ENCODE results near the gene RABAC1.

The RABAC1 gene

DNA sequence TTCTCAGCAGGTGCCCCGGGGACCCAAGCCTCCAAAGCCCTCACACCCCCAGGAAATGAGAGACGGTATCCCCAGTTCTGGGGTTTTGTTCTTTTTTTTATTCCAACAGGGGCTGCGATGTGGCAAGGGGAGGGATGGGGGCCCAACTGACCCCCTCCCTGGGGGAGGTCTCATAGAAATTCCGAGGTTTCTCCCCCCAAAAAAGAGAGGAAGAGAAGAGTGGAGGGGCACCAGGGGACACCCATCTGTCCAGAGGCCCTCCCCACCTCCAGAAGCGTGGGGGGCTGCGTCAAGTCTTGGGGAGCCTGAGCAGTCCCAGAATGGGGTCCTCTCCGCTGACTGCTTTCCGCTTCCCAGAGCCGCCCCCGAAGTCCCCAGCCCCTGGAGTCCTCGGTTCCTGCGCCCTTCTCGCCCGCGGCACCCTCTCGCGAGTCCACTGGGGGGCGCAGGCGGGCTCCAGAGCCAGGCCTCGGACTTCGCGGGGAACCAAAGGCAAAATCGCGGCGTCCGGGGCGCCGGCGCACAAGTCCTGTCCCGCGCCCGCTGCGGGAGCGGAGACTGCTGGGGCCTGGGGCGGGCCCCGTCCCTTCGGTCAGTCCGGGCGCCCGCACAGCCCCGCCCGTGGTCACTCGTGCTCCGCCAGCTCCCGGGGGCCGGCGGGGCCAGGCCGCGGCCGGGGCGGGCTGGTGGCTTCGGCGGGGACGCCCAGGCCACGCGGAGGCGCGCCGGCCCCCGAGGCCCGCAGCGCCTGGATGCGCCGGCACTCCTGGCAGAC is 39.3 kb upstream of the RABAC1 start:
- H3K4me3 ChIP-seq (ENCODE audit: low read depth, low read length, poor library complexity, severe bottlenecking): peak overlapping the region; percentile 14
- H3K9me2 ChIP-seq (ENCODE audit: low read depth, low read length): no peaks in the 10 kb centered on the region
- H3K9ac ChIP-seq (ENCODE audit: low read length): no peak overlapping the region
- H3F3A ChIP-seq (ENCODE audit: insufficient read depth, low read length): no peaks in the 10 kb centered on the region
- H3K4me2 ChIP-seq (ENCODE audit: low read length): peak overlapping the region; percentile 45
- H3K27me3 ChIP-seq (ENCODE audit: insufficient read depth, low read length): peaks cover 14% of the 10 kb centered on the region
- no peak overlapping the region for H2AFZ ChIP-seq (ENCODE audit: low read length)
- no peaks in the 10 kb centered on the region for H3K36me3 ChIP-seq (ENCODE audit: insufficient read depth, low read length)
- no peak overlapping the region for H3K27ac ChIP-seq (ENCODE audit: low read depth, low read length, poor library complexity, severe bottlenecking)
- H4K20me1 ChIP-seq (ENCODE audit: insufficient read depth, low read length): no peaks in the 10 kb centered on the region
- TF ChIP-seq, protein P1, sequence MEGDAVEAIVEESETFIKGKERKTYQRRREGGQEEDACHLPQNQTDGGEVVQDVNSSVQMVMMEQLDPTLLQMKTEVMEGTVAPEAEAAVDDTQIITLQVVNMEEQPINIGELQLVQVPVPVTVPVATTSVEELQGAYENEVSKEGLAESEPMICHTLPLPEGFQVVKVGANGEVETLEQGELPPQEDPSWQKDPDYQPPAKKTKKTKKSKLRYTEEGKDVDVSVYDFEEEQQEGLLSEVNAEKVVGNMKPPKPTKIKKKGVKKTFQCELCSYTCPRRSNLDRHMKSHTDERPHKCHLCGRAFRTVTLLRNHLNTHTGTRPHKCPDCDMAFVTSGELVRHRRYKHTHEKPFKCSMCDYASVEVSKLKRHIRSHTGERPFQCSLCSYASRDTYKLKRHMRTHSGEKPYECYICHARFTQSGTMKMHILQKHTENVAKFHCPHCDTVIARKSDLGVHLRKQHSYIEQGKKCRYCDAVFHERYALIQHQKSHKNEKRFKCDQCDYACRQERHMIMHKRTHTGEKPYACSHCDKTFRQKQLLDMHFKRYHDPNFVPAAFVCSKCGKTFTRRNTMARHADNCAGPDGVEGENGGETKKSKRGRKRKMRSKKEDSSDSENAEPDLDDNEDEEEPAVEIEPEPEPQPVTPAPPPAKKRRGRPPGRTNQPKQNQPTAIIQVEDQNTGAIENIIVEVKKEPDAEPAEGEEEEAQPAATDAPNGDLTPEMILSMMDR (IDR thresholded peaks at IDR 0.05; ENCODE audit: low read length): peak; percentile 75
- no peak for TF ChIP-seq EZH2 (IDR thresholded peaks at IDR 0.05; ENCODE audit: borderline replicate concordance, low read length)
- peaks cover 13% of the 10 kb centered on the region for H3K4me1 ChIP-seq (ENCODE audit: insufficient read depth, low read length, severe bottlenecking)
- no peaks in the 10 kb centered on the region for H3K9me3 ChIP-seq (ENCODE audit: low read length)
- no peaks in the 10 kb centered on the region for H3K79me2 ChIP-seq (ENCODE audit: insufficient read depth, low read length)

DNA sequence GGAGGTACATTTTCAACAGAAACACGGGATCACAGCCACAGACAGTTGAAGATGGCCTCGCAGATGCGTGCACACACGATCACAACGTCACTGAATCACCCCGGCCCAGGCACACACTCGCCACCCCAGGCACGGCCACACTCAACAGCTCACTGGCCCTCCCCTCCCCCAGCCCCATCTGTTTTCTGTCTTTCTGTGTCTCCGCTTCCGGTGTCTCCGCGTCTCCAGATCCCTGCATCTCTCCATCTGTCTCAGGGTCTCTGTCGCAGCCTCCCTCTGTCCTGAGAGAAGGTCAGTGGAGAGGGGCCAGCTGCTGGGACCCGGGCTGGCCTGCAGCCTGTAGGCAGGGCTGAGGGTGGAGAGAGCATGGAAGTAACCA is 38.7 kb upstream of the RABAC1 start:
- Histone ChIP-seq H3F3A (ENCODE audit: insufficient read depth, low read length) (no peaks in the 10 kb centered on the region), H3K9me2 (ENCODE audit: low read depth, low read length) (no peaks in the 10 kb centered on the region), H3K27ac (ENCODE audit: low read depth, low read length, poor library complexity, severe bottlenecking) (no peak overlapping the region), H3K4me2 (ENCODE audit: low read length) (peak overlapping the region; percentile 45; the same call in 1 of the 2 replicates), H3K9ac (ENCODE audit: low read length) (no peak overlapping the region), H2AFZ (ENCODE audit: low read length) (no peak overlapping the region), H3K27me3 (ENCODE audit: insufficient read depth, low read length) (peaks cover 14% of the 10 kb centered on the region), H4K20me1 (ENCODE audit: insufficient read depth, low read length) (no peaks in the 10 kb centered on the region), H3K36me3 (ENCODE audit: insufficient read depth, low read length) (no peaks in the 10 kb centered on the region), H3K9me3 (ENCODE audit: low read length) (no peaks in the 10 kb centered on the region), H3K79me2 (ENCODE audit: insufficient read depth, low read length) (no peaks in the 10 kb centered on the region), H3K4me3 (ENCODE audit: low read depth, low read length, poor library complexity, severe bottlenecking) (peak overlapping the region; percentile 14), H3K4me1 (ENCODE audit: insufficient read depth, low read length, severe bottlenecking) (peaks cover 19% of the 10 kb centered on the region)
- TF ChIP-seq, protein P1 (IDR thresholded peaks at IDR 0.05; ENCODE audit: low read length): no peak
- no peak for TF ChIP-seq EZH2 (IDR thresholded peaks at IDR 0.05; ENCODE audit: borderline replicate concordance, low read length)

DNA sequence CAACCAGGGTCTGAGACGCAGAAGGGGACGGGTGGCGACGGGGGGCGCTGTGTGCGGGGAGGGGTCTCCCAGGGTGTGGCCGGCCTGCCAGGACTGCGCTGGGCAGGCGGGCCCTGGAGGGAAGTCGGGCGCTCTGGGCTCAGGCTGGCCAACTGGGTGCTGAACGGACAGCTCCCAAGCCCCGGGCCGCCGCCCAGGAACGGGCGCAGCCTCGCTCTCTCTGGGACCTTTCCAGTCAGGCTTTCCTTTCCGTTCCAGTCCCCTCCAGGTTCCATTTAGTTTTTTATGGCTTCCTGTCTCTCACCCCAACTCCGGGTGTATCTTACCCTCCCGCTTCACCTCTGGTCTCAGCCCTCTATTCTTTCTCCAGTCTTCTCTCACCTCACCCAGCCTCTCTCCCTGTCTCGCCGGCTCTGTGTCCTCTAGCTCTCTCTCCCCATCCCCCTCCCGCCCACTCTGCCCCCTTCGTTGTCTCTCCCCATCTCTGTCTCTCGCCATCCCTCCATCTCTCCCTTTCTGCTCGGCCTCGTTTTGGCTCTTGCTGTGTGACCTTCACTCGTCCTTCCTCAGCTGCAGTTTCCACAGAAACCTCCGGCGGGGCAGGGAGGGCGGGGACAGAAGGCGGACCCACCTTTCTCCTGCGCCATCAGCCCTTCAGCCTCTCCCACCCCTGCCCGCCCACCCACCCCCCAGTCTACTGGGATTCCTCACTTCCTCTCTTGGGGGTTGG is 38.2 kb upstream of the RABAC1 start:
- no peaks in the 10 kb centered on the region for H3K9me3 ChIP-seq (ENCODE audit: low read length)
- no peak overlapping the region for H2AFZ ChIP-seq (ENCODE audit: low read length)
- TF ChIP-seq, protein P1 (IDR thresholded peaks at IDR 0.05; ENCODE audit: low read length): no peak
- TF ChIP-seq EZH2 (IDR thresholded peaks at IDR 0.05; ENCODE audit: borderline replicate concordance, low read length): no peak
- 0 out of 2 replicates have a peak overlapping the region, but pooled peaks have one; percentile 14 for H3K4me2 ChIP-seq (ENCODE audit: low read length)
- H3K9ac ChIP-seq (ENCODE audit: low read length): no peak overlapping the region
- H3K4me3 ChIP-seq (ENCODE audit: low read depth, low read length, poor library complexity, severe bottlenecking): no peak overlapping the region
- no peaks in the 10 kb centered on the region for H3K36me3 ChIP-seq (ENCODE audit: insufficient read depth, low read length)
- H3K9me2 ChIP-seq (ENCODE audit: low read depth, low read length): no peaks in the 10 kb centered on the region
- H3F3A ChIP-seq (ENCODE audit: insufficient read depth, low read length): no peaks in the 10 kb centered on the region
- H3K4me1 ChIP-seq (ENCODE audit: insufficient read depth, low read length, severe bottlenecking): peaks cover 24% of the 10 kb centered on the region
- H3K27me3 ChIP-seq (ENCODE audit: insufficient read depth, low read length): peaks cover 14% of the 10 kb centered on the region
- no peaks in the 10 kb centered on the region for H3K79me2 ChIP-seq (ENCODE audit: insufficient read depth, low read length)
- no peak overlapping the region for H3K27ac ChIP-seq (ENCODE audit: low read depth, low read length, poor library complexity, severe bottlenecking)
- H4K20me1 ChIP-seq (ENCODE audit: insufficient read depth, low read length): no peaks in the 10 kb centered on the region

All from OCI-LY1 (cell line).